ENCODE data around the gene POLL.

The POLL gene

DNA sequence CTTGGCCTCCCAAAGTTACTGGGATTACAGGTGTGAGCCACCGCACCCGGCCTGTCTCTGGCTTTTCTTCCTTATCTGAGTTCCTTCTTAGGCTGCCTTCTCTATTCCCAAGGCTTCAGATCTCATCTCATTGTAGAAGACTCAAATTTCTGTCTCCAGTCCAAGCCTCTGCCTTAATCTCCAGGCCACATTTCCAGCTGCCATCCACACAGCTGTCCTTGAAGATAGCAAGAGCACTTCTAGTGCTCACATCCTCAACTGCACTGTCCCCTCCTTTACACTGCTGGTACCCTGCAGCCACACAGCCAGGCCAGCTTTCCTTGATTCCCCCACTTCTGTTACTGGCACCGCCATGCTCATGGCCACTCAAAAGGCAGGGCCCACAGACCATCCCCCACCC, 35.6 kb downstream of the POLL start:
- TF ChIP-seq RAD21 (IDR thresholded peaks at IDR 0.05; ENCODE audit: low read depth) (no peak), YY1 (IDR thresholded peaks at IDR 0.05; ENCODE audit: low read depth) (no peak), NFIC (IDR thresholded peaks at IDR 0.05) (no peak), ZBTB7A (IDR thresholded peaks at IDR 0.05; ENCODE audit: low read depth) (no peak), EP300 (IDR thresholded peaks at IDR 0.05; ENCODE audit: borderline replicate concordance) (no peak), EGR1 (IDR thresholded peaks at IDR 0.05) (no peak), TEAD4 (IDR thresholded peaks at IDR 0.05) (no peak), TCF12 (IDR thresholded peaks at IDR 0.05; ENCODE audit: low read depth) (no peak), CREB1 (IDR thresholded peaks at IDR 0.05; ENCODE audit: low read depth) (no peak), CEBPB (IDR thresholded peaks at IDR 0.05) (no peak), TAF1 (IDR thresholded peaks at IDR 0.05; ENCODE audit: low read depth) (no peak), USF1 (IDR thresholded peaks at IDR 0.05) (no peak), FOXM1 (IDR thresholded peaks at IDR 0.05; ENCODE audit: borderline replicate concordance, low read depth) (no peak), MAX (IDR thresholded peaks at IDR 0.05) (no peak)
- TF ChIP-seq, protein P1, sequence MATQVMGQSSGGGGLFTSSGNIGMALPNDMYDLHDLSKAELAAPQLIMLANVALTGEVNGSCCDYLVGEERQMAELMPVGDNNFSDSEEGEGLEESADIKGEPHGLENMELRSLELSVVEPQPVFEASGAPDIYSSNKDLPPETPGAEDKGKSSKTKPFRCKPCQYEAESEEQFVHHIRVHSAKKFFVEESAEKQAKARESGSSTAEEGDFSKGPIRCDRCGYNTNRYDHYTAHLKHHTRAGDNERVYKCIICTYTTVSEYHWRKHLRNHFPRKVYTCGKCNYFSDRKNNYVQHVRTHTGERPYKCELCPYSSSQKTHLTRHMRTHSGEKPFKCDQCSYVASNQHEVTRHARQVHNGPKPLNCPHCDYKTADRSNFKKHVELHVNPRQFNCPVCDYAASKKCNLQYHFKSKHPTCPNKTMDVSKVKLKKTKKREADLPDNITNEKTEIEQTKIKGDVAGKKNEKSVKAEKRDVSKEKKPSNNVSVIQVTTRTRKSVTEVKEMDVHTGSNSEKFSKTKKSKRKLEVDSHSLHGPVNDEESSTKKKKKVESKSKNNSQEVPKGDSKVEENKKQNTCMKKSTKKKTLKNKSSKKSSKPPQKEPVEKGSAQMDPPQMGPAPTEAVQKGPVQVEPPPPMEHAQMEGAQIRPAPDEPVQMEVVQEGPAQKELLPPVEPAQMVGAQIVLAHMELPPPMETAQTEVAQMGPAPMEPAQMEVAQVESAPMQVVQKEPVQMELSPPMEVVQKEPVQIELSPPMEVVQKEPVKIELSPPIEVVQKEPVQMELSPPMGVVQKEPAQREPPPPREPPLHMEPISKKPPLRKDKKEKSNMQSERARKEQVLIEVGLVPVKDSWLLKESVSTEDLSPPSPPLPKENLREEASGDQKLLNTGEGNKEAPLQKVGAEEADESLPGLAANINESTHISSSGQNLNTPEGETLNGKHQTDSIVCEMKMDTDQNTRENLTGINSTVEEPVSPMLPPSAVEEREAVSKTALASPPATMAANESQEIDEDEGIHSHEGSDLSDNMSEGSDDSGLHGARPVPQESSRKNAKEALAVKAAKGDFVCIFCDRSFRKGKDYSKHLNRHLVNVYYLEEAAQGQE (IDR thresholded peaks at IDR 0.05; ENCODE audit: low read depth), result no peak

DNA sequence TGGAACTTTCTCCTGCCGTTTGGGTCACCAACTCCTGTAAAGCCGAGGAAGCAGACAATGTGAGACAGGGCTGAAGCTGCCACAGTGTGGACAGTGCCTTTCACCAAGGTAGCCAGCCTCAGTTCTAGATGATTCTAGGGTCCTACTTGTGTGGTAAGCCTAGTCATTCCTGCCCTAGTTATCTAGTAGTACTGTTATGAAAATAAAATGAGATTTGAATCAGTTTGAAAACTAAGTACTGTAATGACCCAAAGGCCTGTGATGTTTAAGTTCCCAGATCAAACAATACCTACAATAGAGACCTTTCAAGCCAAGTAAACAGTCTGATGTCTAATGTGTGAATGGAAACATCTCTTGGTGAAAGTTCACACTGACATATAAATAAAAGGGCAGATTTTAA, 37.1 kb downstream of the POLL start:
- TF ChIP-seq CEBPB (IDR thresholded peaks at IDR 0.05) (no peak), TCF12 (IDR thresholded peaks at IDR 0.05; ENCODE audit: low read depth) (no peak), RAD21 (IDR thresholded peaks at IDR 0.05; ENCODE audit: low read depth) (no peak), EGR1 (IDR thresholded peaks at IDR 0.05) (no peak), ZBTB7A (IDR thresholded peaks at IDR 0.05; ENCODE audit: low read depth) (no peak), MAX (IDR thresholded peaks at IDR 0.05) (no peak), USF1 (IDR thresholded peaks at IDR 0.05) (no peak), TAF1 (IDR thresholded peaks at IDR 0.05; ENCODE audit: low read depth) (no peak), NFIC (IDR thresholded peaks at IDR 0.05) (no peak), YY1 (IDR thresholded peaks at IDR 0.05; ENCODE audit: low read depth) (no peak), CREB1 (IDR thresholded peaks at IDR 0.05; ENCODE audit: low read depth) (no peak), TEAD4 (IDR thresholded peaks at IDR 0.05) (no peak), EP300 (IDR thresholded peaks at IDR 0.05; ENCODE audit: borderline replicate concordance) (no peak), FOXM1 (IDR thresholded peaks at IDR 0.05; ENCODE audit: borderline replicate concordance, low read depth) (no peak)
- TF ChIP-seq, protein P1 (IDR thresholded peaks at IDR 0.05; ENCODE audit: low read depth), result no peak

DNA sequence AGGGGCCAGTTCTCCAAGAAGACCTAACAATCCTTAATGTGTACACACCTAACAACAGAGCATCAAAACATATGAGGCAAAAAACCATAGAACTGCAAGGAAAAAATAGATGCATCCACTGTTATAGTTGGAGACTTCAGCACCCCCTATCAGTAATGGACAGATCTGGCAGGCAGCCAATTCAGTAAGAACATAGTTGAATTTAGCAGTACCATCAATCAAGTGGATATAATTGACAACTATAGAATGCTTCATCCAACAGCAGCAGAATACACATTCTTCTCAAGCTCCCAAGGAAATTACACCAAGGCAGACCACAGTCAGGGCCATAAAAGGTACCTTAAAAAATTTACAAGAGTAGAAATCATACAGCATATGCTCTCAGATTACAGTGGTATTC, 42.2 kb downstream of the POLL start:
- TF ChIP-seq TCF12 (IDR thresholded peaks at IDR 0.05; ENCODE audit: low read depth) (no peak), NFIC (IDR thresholded peaks at IDR 0.05) (peak; percentile 57; the same call in 1 of the 2 replicates)

DNA sequence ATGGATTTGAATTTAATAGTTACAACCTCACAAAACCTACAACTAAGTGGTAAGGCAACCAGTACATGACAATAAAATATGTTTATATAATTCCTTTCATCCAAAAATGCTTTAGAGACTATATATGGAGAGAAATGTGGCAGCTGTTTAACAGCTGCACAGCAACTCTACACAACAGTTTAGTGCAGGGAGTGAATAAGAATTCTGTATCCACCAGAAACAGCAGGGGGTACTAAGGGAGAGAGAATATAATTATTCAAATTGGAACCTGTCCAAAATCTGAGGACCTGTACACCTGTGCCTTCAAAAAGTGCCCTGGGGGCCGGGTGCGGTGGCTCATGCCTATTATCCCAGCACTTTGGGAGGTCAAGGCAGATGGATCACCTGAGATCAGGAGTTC, 49.6 kb downstream of the POLL start:
- TF ChIP-seq ZBTB7A (IDR thresholded peaks at IDR 0.05; ENCODE audit: low read depth), result no peak
- no peak for TF ChIP-seq EP300 (IDR thresholded peaks at IDR 0.05; ENCODE audit: borderline replicate concordance)
- no peak for TF ChIP-seq YY1 (IDR thresholded peaks at IDR 0.05; ENCODE audit: low read depth)
- no peak for TF ChIP-seq CEBPB (IDR thresholded peaks at IDR 0.05)
- TF ChIP-seq TAF1 (IDR thresholded peaks at IDR 0.05; ENCODE audit: low read depth), result no peak
- TF ChIP-seq NFIC (IDR thresholded peaks at IDR 0.05), result no peak
- no peak for TF ChIP-seq TCF12 (IDR thresholded peaks at IDR 0.05; ENCODE audit: low read depth)
- no peak for TF ChIP-seq MAX (IDR thresholded peaks at IDR 0.05)
- no peak for TF ChIP-seq FOXM1 (IDR thresholded peaks at IDR 0.05; ENCODE audit: borderline replicate concordance, low read depth)

GRCh38 chr10:101536800-101537199, 51.3 kb downstream of the POLL start:
- no peak for TF ChIP-seq TAF1 (IDR thresholded peaks at IDR 0.05; ENCODE audit: low read depth)
- peak; percentile 34; the same call in 1 of the 2 replicates for TF ChIP-seq RAD21 (IDR thresholded peaks at IDR 0.05; ENCODE audit: low read depth)

- TF ChIP-seq EP300 (IDR thresholded peaks at IDR 0.05; ENCODE audit: borderline replicate concordance) (no peak), EGR1 (IDR thresholded peaks at IDR 0.05) (no peak), MAX (IDR thresholded peaks at IDR 0.05) (no peak), TCF12 (IDR thresholded peaks at IDR 0.05; ENCODE audit: low read depth) (no peak)
Measured at GRCh38 chr10:101535949-101536348, 52.1 kb downstream of the POLL start.

All from Ishikawa (cell line).